ENCODE data around the gene TINAG.

The TINAG gene

GRCh38 chr6:54335871-54336270, 27.6 kb downstream of the TINAG start:
- no peak overlapping the region for H3K4me3 ChIP-seq (replicated peaks; ENCODE audit: low read depth, low read length)
- DNase-seq (ENCODE audit: low read depth) = peak; percentile 98
- TF ChIP-seq, protein P1, sequence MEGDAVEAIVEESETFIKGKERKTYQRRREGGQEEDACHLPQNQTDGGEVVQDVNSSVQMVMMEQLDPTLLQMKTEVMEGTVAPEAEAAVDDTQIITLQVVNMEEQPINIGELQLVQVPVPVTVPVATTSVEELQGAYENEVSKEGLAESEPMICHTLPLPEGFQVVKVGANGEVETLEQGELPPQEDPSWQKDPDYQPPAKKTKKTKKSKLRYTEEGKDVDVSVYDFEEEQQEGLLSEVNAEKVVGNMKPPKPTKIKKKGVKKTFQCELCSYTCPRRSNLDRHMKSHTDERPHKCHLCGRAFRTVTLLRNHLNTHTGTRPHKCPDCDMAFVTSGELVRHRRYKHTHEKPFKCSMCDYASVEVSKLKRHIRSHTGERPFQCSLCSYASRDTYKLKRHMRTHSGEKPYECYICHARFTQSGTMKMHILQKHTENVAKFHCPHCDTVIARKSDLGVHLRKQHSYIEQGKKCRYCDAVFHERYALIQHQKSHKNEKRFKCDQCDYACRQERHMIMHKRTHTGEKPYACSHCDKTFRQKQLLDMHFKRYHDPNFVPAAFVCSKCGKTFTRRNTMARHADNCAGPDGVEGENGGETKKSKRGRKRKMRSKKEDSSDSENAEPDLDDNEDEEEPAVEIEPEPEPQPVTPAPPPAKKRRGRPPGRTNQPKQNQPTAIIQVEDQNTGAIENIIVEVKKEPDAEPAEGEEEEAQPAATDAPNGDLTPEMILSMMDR (IDR thresholded peaks at IDR 0.05; ENCODE audit: low read length, missing control alignments) = no peak

- TF ChIP-seq, protein P1 (IDR thresholded peaks at IDR 0.05; ENCODE audit: low read length, missing control alignments) = no peak
- no peak for DNase-seq (ENCODE audit: low read depth)
- H3K4me3 ChIP-seq (replicated peaks; ENCODE audit: low read depth, low read length) = no peak overlapping the region
Measured at GRCh38 chr6:54353975-54354374, 45.7 kb downstream of the TINAG start.

- no peak overlapping the region for H3K4me3 ChIP-seq (replicated peaks; ENCODE audit: low read depth, low read length)
- TF ChIP-seq, protein P1 (IDR thresholded peaks at IDR 0.05; ENCODE audit: low read length, missing control alignments) = no peak
- no peak for DNase-seq (ENCODE audit: low read depth)
Measured at GRCh38 chr6:54354608-54355007, 46.4 kb downstream of the TINAG start.

DNA sequence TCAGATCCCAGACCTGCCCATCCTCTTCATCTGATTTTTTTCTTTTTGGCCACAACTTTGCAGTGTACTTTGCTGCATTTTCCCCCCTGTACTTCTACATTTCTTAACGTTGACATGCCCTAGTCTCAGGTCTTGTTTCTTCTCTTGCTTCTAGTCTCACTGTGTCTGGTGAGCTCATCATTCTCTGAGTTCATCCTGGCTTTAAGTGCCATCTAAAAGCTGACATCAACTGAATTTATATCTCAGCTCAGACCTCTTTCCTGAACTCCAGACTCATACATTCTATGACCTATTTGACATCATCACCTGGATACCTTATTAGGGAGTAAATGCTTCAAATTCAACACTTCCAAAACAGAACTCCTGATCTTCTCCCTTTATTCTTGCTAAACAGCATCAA, 48.9 kb downstream of the TINAG start:
- no peak for DNase-seq (ENCODE audit: low read depth)
- TF ChIP-seq, protein P1 (IDR thresholded peaks at IDR 0.05; ENCODE audit: low read length, missing control alignments) = no peak
- no peak overlapping the region for H3K4me3 ChIP-seq (replicated peaks; ENCODE audit: low read depth, low read length)

DNA sequence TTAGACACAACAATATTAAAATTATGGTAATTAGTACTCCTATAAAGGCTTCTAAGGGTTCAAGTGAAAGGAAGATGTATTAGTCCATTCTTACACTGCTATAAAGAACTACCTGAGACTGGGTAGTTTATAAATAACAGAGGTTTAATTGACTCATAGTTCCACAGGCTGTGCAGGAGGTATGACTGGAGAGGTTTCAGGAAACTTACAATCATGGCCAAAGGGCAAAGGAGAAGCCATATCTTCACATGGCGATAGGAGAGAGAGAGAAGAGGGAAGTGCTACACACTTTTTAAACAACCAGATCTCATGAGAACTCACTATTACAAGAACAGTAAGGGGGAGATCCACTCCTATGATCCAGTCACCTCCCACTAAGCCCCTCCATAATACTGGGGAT, 52.9 kb downstream of the TINAG start:
- TF ChIP-seq, protein P1 (IDR thresholded peaks at IDR 0.05; ENCODE audit: low read length, missing control alignments) = no peak
- no peak for DNase-seq (ENCODE audit: low read depth)

GRCh38 chr6:54361734-54362133, 53.5 kb downstream of the TINAG start:
- H3K4me3 ChIP-seq (replicated peaks; ENCODE audit: low read depth, low read length) = no peak overlapping the region
- DNase-seq (ENCODE audit: low read depth) = no peak
- TF ChIP-seq, protein P1 (IDR thresholded peaks at IDR 0.05; ENCODE audit: low read length, missing control alignments) = no peak

More for the DNA sequence above, 52.9 kb downstream of the TINAG start:
- H3K4me3 ChIP-seq (replicated peaks; ENCODE audit: low read depth, low read length) = no peak overlapping the region

GRCh38 chr6:54366667-54367327, 58.6 kb downstream of the TINAG start:
- TF ChIP-seq, protein P1 (IDR thresholded peaks at IDR 0.05; ENCODE audit: low read length, missing control alignments) = no peak
- no peak overlapping the region for H3K4me3 ChIP-seq (replicated peaks; ENCODE audit: low read depth, low read length)
- peak; percentile 61 for DNase-seq (ENCODE audit: low read depth)

All from fibroblast of pulmonary artery (primary cell).